ENCODE results near the gene SLC66A1. TPM values are rescaled to one million over a fixed set of nuclear protein-coding genes. Genes with fewer than 3 reads are reported as not detected.
A peak's percentile ranks its signal among the peaks of the same experiment; 100 is the strongest.

Gene SLC66A1
- total and polyA plus RNA-seq, 9 of the 15 experiments (the other 6 are each of a cell fraction or from before 2014, with no cell fraction given): 1.2 to 40.8 (median 18.6) TPM

GRCh38 chr1:19294638-19295037, 17.5 kb upstream of the SLC66A1 start:
- H4K20me1 ChIP-seq (replicated peaks; ENCODE audit: control insufficient read depth, insufficient read depth, low read length): no peaks in the 10 kb centered on the region
- intact Hi-C loops (cut with micrococcal nuclease): no loop called here
- H3K4me3 ChIP-seq: no peak overlapping the region
- no TSS peak for BruUV-seq (replicated peaks)
- DNase-seq (ENCODE audit: extremely low read depth in 1 of 4, low spot score in 3 of 4) (no peak), ATAC-seq (no peak), FAIRE-seq (no peak)
- H3K36me3 ChIP-seq (ENCODE audit: control insufficient read depth, insufficient read depth, low read length): no peaks in the 10 kb centered on the region
- CTCF ChIA-PET (ENCODE audit: low intra/inter-chr PET ratio): no interaction called here
- H3K4me1 ChIP-seq (replicated peaks in 1 of 2; ENCODE audit: control insufficient read depth in 2 of 2, insufficient read depth in 2 of 2, low read length in 2 of 2): no peaks in the 10 kb centered on the region
- no peak overlapping the region for H3K9ac ChIP-seq (ENCODE audit: insufficient read depth in 1 of 2, low read depth in 2 of 2, low read length in 2 of 2)
- H2AFZ ChIP-seq (ENCODE audit: low read depth, low read length): no peak overlapping the region
- no peaks in the 10 kb centered on the region for H3K9me1 ChIP-seq (ENCODE audit: control insufficient read depth, insufficient read depth, low read length)
- no peaks in the 10 kb centered on the region for H3K79me2 ChIP-seq (ENCODE audit: control insufficient read depth, insufficient read depth, low read length)
- in situ Hi-C loops (cut with MboI): no loop called here
- no peak overlapping the region for H3K4me2 ChIP-seq (ENCODE audit: insufficient read depth, low read length)
- H3K27me3 ChIP-seq (ENCODE audit: control insufficient read depth in 2 of 2, insufficient read depth in 2 of 2, low read length in 2 of 2): no peaks in the 10 kb centered on the region
- POLR2A ChIA-PET: interaction anchor here (0.7 to 1.4 kb wide), 2 partner anchors 10 to 26 kb away, joined by 3 read pairs; no protein-coding TSS in a partner anchor
- TF ChIP-seq SAFB2 (IDR thresholded peaks at IDR 0.05; ENCODE audit: borderline replicate concordance, low read depth, low read length, severe bottlenecking): no peak
- peak; percentile 78 for TF ChIP-seq TRIM28 (IDR thresholded peaks at IDR 0.05)
- TF ChIP-seq FOSL1 (tag; conservative IDR thresholded peaks at IDR 0.05): no peak
- TF ChIP-seq, protein P1, sequence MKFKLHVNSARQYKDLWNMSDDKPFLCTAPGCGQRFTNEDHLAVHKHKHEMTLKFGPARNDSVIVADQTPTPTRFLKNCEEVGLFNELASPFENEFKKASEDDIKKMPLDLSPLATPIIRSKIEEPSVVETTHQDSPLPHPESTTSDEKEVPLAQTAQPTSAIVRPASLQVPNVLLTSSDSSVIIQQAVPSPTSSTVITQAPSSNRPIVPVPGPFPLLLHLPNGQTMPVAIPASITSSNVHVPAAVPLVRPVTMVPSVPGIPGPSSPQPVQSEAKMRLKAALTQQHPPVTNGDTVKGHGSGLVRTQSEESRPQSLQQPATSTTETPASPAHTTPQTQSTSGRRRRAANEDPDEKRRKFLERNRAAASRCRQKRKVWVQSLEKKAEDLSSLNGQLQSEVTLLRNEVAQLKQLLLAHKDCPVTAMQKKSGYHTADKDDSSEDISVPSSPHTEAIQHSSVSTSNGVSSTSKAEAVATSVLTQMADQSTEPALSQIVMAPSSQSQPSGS (CRISPR knock-in tag; IDR thresholded peaks at IDR 0.05): no peak
- 0 out of 2 replicates have a peak, but pooled peaks have one; percentile 48 for TF ChIP-seq CBX5 (IDR thresholded peaks at IDR 0.05; ENCODE audit: borderline replicate concordance, low read depth)
- TF ChIP-seq CEBPB (tag; IDR thresholded peaks at IDR 0.05): peak; percentile 55; the same call in 1 of the 2 replicates
- no peak for TF ChIP-seq NRF1 (conservative IDR thresholded peaks at IDR 0.05 in 1 of 2, IDR thresholded peaks at IDR 0.05 in 1 of 2)
- TF ChIP-seq CEBPG (CRISPR knock-in tag; IDR thresholded peaks at IDR 0.05): no peak
- peak in 1 of 2 experiments; percentile 47; a peak in 1 of 4 replicates for TF ChIP-seq CEBPG (tag; conservative IDR thresholded peaks at IDR 0.05 in 1 of 2, IDR thresholded peaks at IDR 0.05 in 1 of 2)
- peak in 1 of 2 experiments; percentile 82; a peak in 1 of 3 replicates for TF ChIP-seq CBX3 (IDR thresholded peaks at IDR 0.05; ENCODE audit: borderline replicate concordance in 1 of 2, low read length in 2 of 2)
- no peak for TF ChIP-seq ERF (CRISPR knock-in tag; IDR thresholded peaks at IDR 0.05)
- no peaks in the 10 kb centered on the region for H3K9me3 ChIP-seq (replicated peaks; ENCODE audit: control insufficient read depth, insufficient read depth, low read depth, low read length)
- no peak overlapping the region for H3K27ac ChIP-seq (ENCODE audit: extremely low read depth, low read depth, low read length)
- 56% methylated on average over 1 of the region's 2 CpGs for WGBS (ENCODE audit: insufficient coverage, low coverage, missing lambda C conversion rate)

All from K562 (cell line).